OCI-LY3 (cell line): Measurements from ENCODE around the gene IQCN.

Source experiments
- H2AFZ ChIP-seq: fragments of 200-600, 300-600 bp; shearing (Covaris generic); 2 replicates; pipeline ENCODE4 v1.6.0; 2014; ENCODE audit warnings: antibody characterized with exemption, low read depth, low read length
- H3K27ac ChIP-seq: fragments of 200-600, 300-600 bp; sonication (generic); 2 replicates; pipeline ENCODE4 v1.5.1; 2014; ENCODE audit warnings: mild to moderate bottlenecking, low read length, moderate library complexity, mixed read lengths
- H3K27me3 ChIP-seq: fragments of 200-600, 300-600 bp; sonication (generic); 2 replicates; pipeline ENCODE4 v1.6.1; 2014; ENCODE audit warnings: low read depth, low read length, mixed read lengths
- H3K36me3 ChIP-seq: fragments of 200-600, 300-600 bp; sonication (generic); replicated peaks from 2 replicates; pipeline ENCODE3; 2014; ENCODE audit warnings: low read depth, low read length, mixed read lengths
- H3K4me1 ChIP-seq: fragments of 300-600, 200-600 bp; sonication (generic); 2 replicates; pipeline ENCODE4 v1.6.1; 2014; ENCODE audit warnings: low read length, mixed read lengths
- H3K4me2 ChIP-seq: fragments of 200-600, 300-600 bp; sonication (generic); 2 replicates; pipeline ENCODE4 v1.6.1; 2014; ENCODE audit warnings: low read length, mixed read lengths
- H3K4me3 ChIP-seq: fragments of 300-600, 200-600 bp; sonication (generic); 2 replicates; pipeline ENCODE4 v1.5.1; 2014; ENCODE audit warnings: antibody characterized with exemption, mild to moderate bottlenecking, low read length, moderate library complexity
- H3K79me2 ChIP-seq: fragments of 300-600, 200-600 bp; shearing (Covaris generic); 2 replicates; pipeline ENCODE4 v1.6.1; 2014; ENCODE audit warnings: mild to moderate bottlenecking, low read length, mixed read lengths
- H3K9ac ChIP-seq: fragments of 300-600, 200-600 bp; shearing (Covaris generic); 2 replicates; pipeline ENCODE4 v1.6.0; 2014; ENCODE audit warnings: mild to moderate bottlenecking, low read length, moderate library complexity
- H3K9me3 ChIP-seq: fragments of 200-600, 300-600 bp; shearing (Covaris generic); 2 replicates; pipeline ENCODE4 v1.6.1; 2014; ENCODE audit warnings: low read length, mixed read lengths; ENCODE audit not compliant: insufficient read depth
- H4K20me1 ChIP-seq: fragments of 200-600, 300-600 bp; sonication (generic); 2 replicates; pipeline ENCODE4 v1.6.1; 2016; ENCODE audit warnings: low read length, mixed read lengths; ENCODE audit not compliant: insufficient read depth
- CTCF ChIP-seq: fragments of 200-600, 300-600 bp; sonication (generic); IDR thresholded peaks from 2 replicates; pipeline ENCODE4 v1.5.1; 2014; ENCODE audit warnings: antibody characterized with exemption, low read length, low read depth
- EZH2phosphoT487 ChIP-seq: fragments of 200-600 bp; shearing (Covaris generic); IDR thresholded peaks from 2 replicates; pipeline ENCODE4 v1.6.1; 2018; ENCODE audit warnings: antibody characterized with exemption, mixed run types, low read depth

Gene IQCN

GRCh38 chr19:18262144-18262543, 12.1 kb downstream of the IQCN start:
- TF ChIP-seq EZH2phosphoT487 (no peak), CTCF (no peak)
- H3K4me1 ChIP-seq = peaks cover 6% of the 10 kb centered on the region; the same call in 1 of the 2 replicates
- no peak overlapping the region for H3K9ac ChIP-seq
- no peak overlapping the region for H3K27ac ChIP-seq
- H3K79me2 ChIP-seq = no peaks in the 10 kb centered on the region
- H3K4me2 ChIP-seq = no peak overlapping the region
- H3K36me3 ChIP-seq = no peaks in the 10 kb centered on the region
- no peaks in the 10 kb centered on the region for H3K9me3 ChIP-seq
- no peaks in the 10 kb centered on the region; the same call in 1 of the 2 replicates for H3K27me3 ChIP-seq
- H2AFZ ChIP-seq = no peak overlapping the region
- no peaks in the 10 kb centered on the region for H4K20me1 ChIP-seq
- H3K4me3 ChIP-seq = no peak overlapping the region

- Histone ChIP-seq H3K27ac (no peak overlapping the region), H3K4me3 (no peak overlapping the region), H3K9me3 (no peaks in the 10 kb centered on the region), H3K27me3 (no peaks in the 10 kb centered on the region; the same call in 1 of the 2 replicates), H3K79me2 (no peaks in the 10 kb centered on the region), H4K20me1 (no peaks in the 10 kb centered on the region), H3K36me3 (no peaks in the 10 kb centered on the region), H3K4me1 (peaks cover 6% of the 10 kb centered on the region; the same call in 1 of the 2 replicates), H2AFZ (no peak overlapping the region), H3K9ac (no peak overlapping the region), H3K4me2 (no peak overlapping the region)
- TF ChIP-seq EZH2phosphoT487 (no peak), CTCF (no peak)
Observed at GRCh38 chr19:18261474-18261873, 12.8 kb downstream of the IQCN start.

GRCh38 chr19:18259893-18260292, 14.4 kb downstream of the IQCN start:
- H3K79me2 ChIP-seq = no peaks in the 10 kb centered on the region
- H3K9me3 ChIP-seq = no peaks in the 10 kb centered on the region
- no peak overlapping the region for H2AFZ ChIP-seq
- H3K4me3 ChIP-seq = no peak overlapping the region
- no peaks in the 10 kb centered on the region for H3K36me3 ChIP-seq
- TF ChIP-seq CTCF (no peak), EZH2phosphoT487 (no peak)
- peaks cover 2% of the 10 kb centered on the region; the same call in 1 of the 2 replicates for H3K27me3 ChIP-seq
- no peaks in the 10 kb centered on the region for H4K20me1 ChIP-seq
- H3K27ac ChIP-seq = no peak overlapping the region
- H3K4me1 ChIP-seq = peaks cover 6% of the 10 kb centered on the region
- H3K9ac ChIP-seq = no peak overlapping the region
- no peak overlapping the region for H3K4me2 ChIP-seq

GRCh38 chr19:18257503-18258470, 16.5 kb downstream of the IQCN start:
- Histone ChIP-seq H3K27me3 (peaks cover 2% of the 10 kb centered on the region; the same call in 1 of the 2 replicates), H3K4me3 (no peak overlapping the region), H3K27ac (no peak overlapping the region), H2AFZ (no peak overlapping the region), H3K9me3 (no peaks in the 10 kb centered on the region), H4K20me1 (no peaks in the 10 kb centered on the region), H3K4me1 (peaks cover 25% of the 10 kb centered on the region), H3K9ac (no peak overlapping the region), H3K36me3 (no peaks in the 10 kb centered on the region), H3K79me2 (no peaks in the 10 kb centered on the region), H3K4me2 (no peak overlapping the region)
- no peak for TF ChIP-seq EZH2phosphoT487
- no peak for TF ChIP-seq CTCF
